ENCODE results near the gene CT45A8.
"Not testable (repeated sequence)": the region's sequence is repeated elsewhere in the genome, so short reads cannot be mapped to it uniquely, and the experiment has no call there.

CT45A8 gene, protein sequence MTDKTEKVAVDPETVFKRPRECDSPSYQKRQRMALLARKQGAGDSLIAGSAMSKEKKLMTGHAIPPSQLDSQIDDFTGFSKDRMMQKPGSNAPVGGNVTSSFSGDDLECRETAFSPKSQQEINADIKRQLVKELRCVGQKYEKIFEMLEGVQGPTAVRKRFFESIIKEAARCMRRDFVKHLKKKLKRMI

DNA sequence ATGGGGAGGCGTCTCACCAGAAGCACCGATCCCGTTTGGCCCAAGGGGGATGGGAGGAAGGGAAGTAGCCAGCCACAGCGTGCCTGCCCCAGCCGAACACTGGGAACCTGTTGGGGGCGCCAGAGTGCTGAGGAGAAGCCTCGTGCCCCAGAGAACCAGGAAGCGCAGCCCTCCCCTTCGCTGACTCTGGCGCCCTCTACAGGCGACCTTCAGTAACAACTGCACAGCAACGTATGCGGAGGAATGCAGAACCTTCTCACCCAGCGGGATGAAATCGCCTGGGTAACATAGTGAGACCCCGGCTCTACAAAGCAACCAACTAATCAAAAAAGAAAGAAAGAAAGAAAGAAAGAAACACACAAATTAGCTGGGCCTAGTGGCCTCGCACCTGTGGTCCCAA, at the start of gene CT45A8:
CT45A8 (minus strand) TSS at position 101 of the 400 bp plus-strand sequence. CDS start 3,755 bp downstream, outside the sequence.
- not testable (repeated sequence) for DNase-seq (ENCODE audit: low read depth)

DNA sequence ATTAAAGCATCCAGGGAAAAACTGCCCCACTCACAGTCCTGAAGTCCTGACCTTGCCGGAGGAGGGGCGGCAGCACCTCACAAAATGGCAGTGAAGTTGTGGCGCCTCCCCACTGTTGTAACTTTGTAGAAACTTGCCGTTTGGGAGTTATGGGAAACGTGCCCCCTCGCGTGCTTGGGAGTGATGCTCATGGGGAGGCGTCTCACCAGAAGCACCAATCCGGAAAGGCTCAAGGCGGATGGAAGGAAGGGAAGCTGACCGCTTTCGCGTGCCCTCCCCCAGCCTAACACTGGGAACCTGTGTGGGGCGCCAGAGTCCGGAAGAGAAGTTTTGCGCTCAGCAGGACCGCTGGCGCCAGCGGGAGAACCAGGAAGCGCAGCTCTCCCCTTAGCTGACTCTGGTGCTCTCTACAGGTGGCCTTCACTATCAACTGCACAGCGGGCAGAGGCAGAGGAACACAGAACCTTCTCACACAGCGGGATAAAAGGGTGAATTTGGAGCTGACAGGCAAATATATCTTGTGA, 39.0 kb upstream of the CT45A8 start, which contains the start of the genes CT45A10 and SAGE1:
CT45A10 (minus strand) TSS at position 151 of the 524 bp plus-strand sequence. CDS start 8,100 bp downstream, outside the sequence.
SAGE1 (plus strand) TSS at position 423 of the 524 bp plus-strand sequence. CDS start 2,527 bp downstream, outside the sequence.
- no peak for DNase-seq (ENCODE audit: low read depth)

DNA sequence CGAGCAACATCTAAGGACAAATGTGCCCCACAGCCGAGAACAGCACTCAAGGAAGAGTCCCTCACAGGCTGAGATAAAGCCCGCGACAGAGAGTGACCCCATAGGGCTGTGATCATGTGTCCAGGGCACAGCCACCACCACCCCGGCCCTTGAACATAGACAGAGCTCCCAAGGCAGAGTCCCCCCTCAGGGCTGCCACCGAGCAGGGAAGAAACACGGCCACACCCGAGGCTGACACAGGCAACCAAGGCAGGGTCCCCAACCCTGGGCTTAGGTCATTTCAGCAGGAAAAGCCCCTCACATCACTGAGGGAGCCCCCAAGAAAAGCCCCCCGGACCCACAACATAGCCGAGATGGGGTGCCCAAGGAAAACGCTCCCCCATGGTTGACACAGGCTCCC, 38.4 kb upstream of the CT45A8 start:
- DNase-seq (ENCODE audit: low read depth): no peak

GRCh38 chrX:135890087-135890585, 35.8 kb upstream of the CT45A8 start:
- DNase-seq (ENCODE audit: low read depth): no peak

DNA sequence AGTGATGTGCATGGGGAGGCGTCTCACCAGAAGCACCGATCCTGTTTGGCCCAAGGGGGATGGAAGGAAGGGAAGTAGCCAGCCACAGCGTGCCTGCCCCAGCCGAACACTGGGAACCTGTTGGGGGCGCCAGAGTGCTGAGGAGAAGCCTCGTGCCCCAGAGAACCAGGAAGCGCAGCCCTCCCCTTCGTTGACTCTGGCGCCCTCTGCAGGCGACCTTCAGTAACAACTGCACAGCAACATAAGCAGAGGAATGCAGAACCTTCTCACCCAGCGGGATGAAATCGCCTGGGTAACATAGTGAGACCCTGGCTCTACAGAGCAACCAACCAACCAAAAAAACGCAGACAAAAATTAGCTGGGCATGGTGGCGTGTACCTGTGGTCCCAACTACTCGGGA, 34.6 kb upstream of the CT45A8 start:
- DNase-seq (ENCODE audit: low read depth): not testable (repeated sequence)

DNA sequence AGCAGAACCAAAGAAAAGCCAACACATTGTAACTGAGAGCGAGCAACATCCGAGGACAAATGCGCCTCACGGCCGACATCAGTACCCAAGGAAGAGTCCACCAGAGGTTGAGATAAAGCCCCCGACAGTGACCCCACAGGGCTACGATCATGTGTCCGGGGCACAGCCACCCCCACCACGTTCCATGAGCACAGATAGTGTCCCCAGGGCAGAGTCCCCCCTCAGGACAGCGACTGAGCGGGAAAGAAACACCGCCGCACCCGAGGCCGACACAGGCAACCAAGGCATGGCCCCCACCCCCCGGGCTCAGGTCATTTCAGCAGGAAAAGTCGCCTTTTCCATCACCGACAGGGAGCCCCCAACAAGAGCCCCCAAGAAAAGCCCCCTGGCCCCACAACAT, 33.9 kb upstream of the CT45A8 start:
- not testable (repeated sequence) for DNase-seq (ENCODE audit: low read depth)

GRCh38 chrX:135882741-135883140, 28.4 kb upstream of the CT45A8 start:
- not testable (repeated sequence) for DNase-seq (ENCODE audit: low read depth)

GRCh38 chrX:135871712-135872111, 17.4 kb upstream of the CT45A8 start, which contains the start of gene CT45A9:
Gene CT45A9, minus strand, starts transcription at chrX:135871812. Its CDS starts 3,751 bp downstream, at chrX:135868061.
- DNase-seq (ENCODE audit: low read depth): not testable (repeated sequence)

GRCh38 chrX:135837180-135837579, 17.2 kb downstream of the CT45A8 start, which contains the start of gene CT45A7:
Gene CT45A7, minus strand, starts transcription at chrX:135837280. Its CDS starts 3,747 bp downstream, at chrX:135833533.
- not testable (repeated sequence) for DNase-seq (ENCODE audit: low read depth)

DNA sequence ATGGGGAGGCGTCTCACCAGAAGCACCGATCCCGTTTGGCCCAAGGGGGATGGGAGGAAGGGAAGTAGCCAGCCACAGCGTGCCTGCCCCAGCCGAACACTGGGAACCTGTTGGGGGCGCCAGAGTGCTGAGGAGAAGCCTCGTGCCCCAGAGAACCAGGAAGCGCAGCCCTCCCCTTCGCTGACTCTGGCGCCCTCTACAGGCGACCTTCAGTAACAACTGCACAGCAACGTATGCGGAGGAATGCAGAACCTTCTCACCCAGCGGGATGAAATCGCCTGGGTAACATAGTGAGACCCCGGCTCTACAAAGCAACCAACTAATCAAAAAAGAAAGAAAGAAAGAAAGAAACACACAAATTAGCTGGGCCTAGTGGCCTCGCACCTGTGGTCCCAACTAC, 34.4 kb downstream of the CT45A8 start, which contains the start of gene CT45A2:
CT45A2 (minus strand) TSS at position 101 of the 400 bp plus-strand sequence. CDS start 3,747 bp downstream, outside the sequence.
- DNase-seq (ENCODE audit: low read depth): not testable (repeated sequence)

DNA sequence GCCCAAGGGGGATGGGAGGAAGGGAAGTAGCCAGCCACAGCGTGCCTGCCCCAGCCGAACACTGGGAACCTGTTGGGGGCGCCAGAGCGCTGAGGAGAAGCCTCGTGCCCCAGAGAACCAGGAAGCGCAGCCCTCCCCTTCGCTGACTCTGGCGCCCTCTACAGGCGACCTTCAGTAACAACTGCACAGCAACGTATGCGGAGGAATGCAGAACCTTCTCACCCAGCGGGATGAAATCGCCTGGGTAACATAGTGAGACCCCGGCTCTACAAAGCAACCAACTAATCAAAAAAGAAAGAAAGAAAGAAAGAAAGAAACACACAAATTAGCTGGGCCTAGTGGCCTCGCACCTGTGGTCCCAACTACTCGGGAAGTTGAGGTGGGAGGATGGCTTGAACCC, 51.7 kb downstream of the CT45A8 start, which contains the start of gene CT45A6:
CT45A6 (minus strand) TSS at position 101 of the 400 bp plus-strand sequence. CDS start 3,794 bp downstream, outside the sequence.
- not testable (repeated sequence) for DNase-seq (ENCODE audit: low read depth)
